Suprapubic skin (tissue), 4 donors: Measurements from ENCODE around the gene RALA. TPM values are rescaled to one million over a fixed set of nuclear protein-coding genes. Genes with fewer than 3 reads are reported as not detected.
A peak's percentile ranks its signal among the peaks of the same experiment; 100 is the strongest.
"Not testable (repeated sequence)": the region's sequence is repeated elsewhere in the genome, so short reads cannot be mapped to it uniquely, and the experiment has no call there.

Experiments
- DNase-seq, 2 donors: peaks; one replicate each; pipeline ENCODE4 v3.0.0-alpha.2; 2019; ENCODE audit warnings: low spot score in 2 of 2
- H3K27ac ChIP-seq: fragments of 200-600 bp; sonication (generic); one replicate; pipeline ENCODE4 v1.5.1; 2019
- H3K27me3 ChIP-seq: fragments of 200-600 bp; sonication (generic); one replicate; pipeline ENCODE4 v1.5.1; 2019
- H3K36me3 ChIP-seq: fragments of 200-600 bp; sonication (generic); one replicate; pipeline ENCODE4 v1.5.1; 2019
- H3K4me1 ChIP-seq: fragments of 200-600 bp; sonication (generic); one replicate; pipeline ENCODE4 v1.5.1; 2019
- H3K4me3 ChIP-seq: fragments of 200-600 bp; sonication (generic); one replicate; pipeline ENCODE4 v1.5.1; 2019; ENCODE audit warnings: mild to moderate bottlenecking
- H3K9me3 ChIP-seq: fragments of 200-600 bp; sonication (generic); one replicate; pipeline ENCODE4 v1.5.1; 2019
- CTCF ChIP-seq, 2 donors: fragments of 200-600 bp in 1 of 2; fragments of 450-650 bp in 1 of 2; sonication (generic) in 1 of 2; IDR thresholded peaks; one replicate each; pipeline ENCODE4 v1.5.1; 2016 to 2019; ENCODE audit warnings: antibody characterized with exemption in 2 of 2, mild to moderate bottlenecking in 1 of 2, moderate library complexity in 1 of 2
- EP300 ChIP-seq: sonication (generic); formaldehyde crosslinking; IDR thresholded peaks from one replicate; pipeline ENCODE4 v1.6.1; 2017; ENCODE audit warnings: antibody characterized with exemption
- POLR2A ChIP-seq, 2 donors: fragments of 450-650 bp; IDR thresholded peaks; one replicate each; pipeline ENCODE4 v1.6.1; 2017; ENCODE audit warnings: antibody characterized with exemption in 2 of 2, mild to moderate bottlenecking in 2 of 2, moderate library complexity in 2 of 2
- POLR2AphosphoS5 ChIP-seq, 3 donors: sonication (generic); formaldehyde crosslinking; IDR thresholded peaks; one replicate each; pipeline ENCODE4 v1.6.1; 2017; ENCODE audit warnings: antibody characterized with exemption in 3 of 3
- WGBS: methylation state at CpG from one replicate; pipeline ENCODE4 v1.1.5; 2018; 5-methylcytosine and 5-hydroxymethylcytosine counted together
- total RNA-seq, 4 donors: library from RNA; depleted of rRNA; stranded (reverse); fragments of >200 nt; gene quantifications; one replicate each; pipeline ENCODE4 v1.1.0, GENCODE V29; 2016

RALA gene
- total RNA-seq, 4 donors from 2014 or later = 15.5 to 24.1 (median 15.9) TPM

GRCh38 chr7:39749717-39750116 lies 126.3 kb downstream of the RALA start:
- Histone ChIP-seq H3K27ac (no peak overlapping the region), H3K4me1 (peaks cover 5% of the 10 kb centered on the region), H3K36me3 (no peaks in the 10 kb centered on the region), H3K4me3 (no peak overlapping the region), H3K9me3 (no peaks in the 10 kb centered on the region), H3K27me3 (no peaks in the 10 kb centered on the region)
- 88% methylated on average over 2 of the region's 2 CpGs for WGBS
- TF ChIP-seq EP300 (no peak), POLR2AphosphoS5 (IDR thresholded peaks at IDR 0.05) (no peak), POLR2A (IDR thresholded peaks at IDR 0.05) (no peak), CTCF (IDR thresholded peaks at IDR 0.05) (no peak)
- DNase-seq = no peak

- H3K36me3 ChIP-seq = no peaks in the 10 kb centered on the region
- TF ChIP-seq EP300 (no peak), CTCF (IDR thresholded peaks at IDR 0.05) (no peak), POLR2AphosphoS5 (IDR thresholded peaks at IDR 0.05) (no peak), POLR2A (IDR thresholded peaks at IDR 0.05) (no peak)
- no peak overlapping the region for H3K4me3 ChIP-seq
- H3K9me3 ChIP-seq = no peaks in the 10 kb centered on the region
- no peak for DNase-seq
- no peaks in the 10 kb centered on the region for H3K27me3 ChIP-seq
- peaks cover 5% of the 10 kb centered on the region for H3K4me1 ChIP-seq
- no peak overlapping the region for H3K27ac ChIP-seq
- 83% methylated on average over 5 of the region's 5 CpGs for WGBS
These were observed 127.1 kb downstream of the RALA start for GRCh38 chr7:39750253-39751077.

DNA sequence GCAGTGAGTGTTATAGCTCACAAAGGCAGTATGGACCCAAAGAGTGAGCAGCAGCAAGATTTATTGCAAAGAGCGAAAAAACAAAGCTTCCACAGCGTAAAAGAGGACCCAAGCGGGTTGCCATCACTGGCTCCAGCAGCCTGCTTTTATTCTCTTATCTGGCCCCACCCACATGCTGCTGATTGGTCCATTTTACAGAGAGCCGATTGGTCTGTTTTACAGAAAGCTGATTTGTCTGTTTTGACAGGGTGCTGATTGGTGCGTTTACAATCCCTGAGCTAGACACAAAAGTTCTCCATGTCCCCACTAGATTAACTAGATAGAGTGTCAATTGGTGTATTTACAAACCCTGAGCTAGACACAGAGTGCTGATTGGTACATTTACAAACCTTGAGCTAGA lies 129.9 kb downstream of the RALA start:
- WGBS = 98% methylated on average over 5 of the region's 5 CpGs

GRCh38 chr7:39753823-39754325 lies 130.5 kb downstream of the RALA start:
- no peak for TF ChIP-seq CTCF (IDR thresholded peaks at IDR 0.05)
- TF ChIP-seq POLR2A (IDR thresholded peaks at IDR 0.05) = no peak
- TF ChIP-seq POLR2AphosphoS5 (IDR thresholded peaks at IDR 0.05) = no peak
- TF ChIP-seq EP300 = no peak
- Histone ChIP-seq H3K4me3 (no peak overlapping the region), H3K27me3 (no peaks in the 10 kb centered on the region), H3K4me1 (peaks cover 18% of the 10 kb centered on the region), H3K27ac (peak overlapping the region; percentile 19), H3K9me3 (no peaks in the 10 kb centered on the region), H3K36me3 (no peaks in the 10 kb centered on the region)
- no peak for DNase-seq
- WGBS = 100% methylated on average over 7 of the region's 29 CpGs

More for the DNA sequence above, 129.9 kb downstream of the RALA start:
- H3K36me3 ChIP-seq, H3K4me3 ChIP-seq, H3K27me3 ChIP-seq, H3K27ac ChIP-seq, H3K9me3 ChIP-seq, DNase-seq: not testable (repeated sequence)
- H3K4me1 ChIP-seq = peaks cover 15% of the 10 kb centered on the region

DNA sequence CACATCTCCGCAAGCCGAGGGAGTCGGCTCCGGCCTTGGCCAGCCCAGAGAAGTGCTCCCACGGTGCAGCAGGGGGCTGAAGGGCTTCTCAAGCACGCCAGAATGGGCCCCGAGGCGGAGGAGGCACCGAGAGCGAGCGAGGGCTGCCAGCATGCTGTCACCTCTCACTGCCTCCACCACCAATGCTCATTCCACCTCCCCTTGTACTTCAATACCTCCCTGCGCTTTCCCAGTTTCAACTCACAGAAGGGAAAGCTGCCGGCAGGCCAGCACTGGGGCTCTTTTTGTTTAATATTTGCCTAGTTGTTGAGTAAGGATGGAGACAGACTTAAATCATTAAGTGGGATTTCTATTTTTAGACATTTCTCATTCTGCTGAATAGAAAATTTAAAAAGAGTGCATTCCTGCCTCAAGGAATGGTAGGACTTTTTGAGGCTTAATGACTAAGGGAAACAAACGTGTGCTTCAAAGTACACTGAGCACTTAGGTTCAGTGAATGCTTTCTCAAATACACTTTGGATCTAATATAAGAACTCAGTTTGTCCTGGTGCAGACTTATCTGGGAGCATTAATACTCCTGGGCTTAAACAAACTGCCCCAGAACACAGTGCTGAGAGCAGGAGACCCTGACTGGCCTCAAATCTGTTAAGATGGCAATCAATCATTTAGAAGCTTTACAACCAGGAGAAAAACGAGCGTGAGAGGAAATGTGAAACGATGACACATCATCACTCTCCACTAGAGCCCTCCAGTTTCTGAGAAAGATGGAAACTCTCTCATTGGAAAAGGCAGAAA lies 131.2 kb downstream of the RALA start:
- no peak for DNase-seq
- Histone ChIP-seq H3K27me3 (no peaks in the 10 kb centered on the region), H3K4me3 (no peak overlapping the region), H3K4me1 (peaks cover 18% of the 10 kb centered on the region), H3K36me3 (no peaks in the 10 kb centered on the region), H3K27ac (peak overlapping the region; percentile 19), H3K9me3 (no peaks in the 10 kb centered on the region)
- 48% methylated on average over 13 of the region's 17 CpGs for WGBS
- TF ChIP-seq POLR2AphosphoS5 (IDR thresholded peaks at IDR 0.05) (no peak), EP300 (no peak), CTCF (IDR thresholded peaks at IDR 0.05) (no peak), POLR2A (IDR thresholded peaks at IDR 0.05) (no peak)
